ENCODE measurements around the gene SNCAIP.

SNCAIP gene

DNA sequence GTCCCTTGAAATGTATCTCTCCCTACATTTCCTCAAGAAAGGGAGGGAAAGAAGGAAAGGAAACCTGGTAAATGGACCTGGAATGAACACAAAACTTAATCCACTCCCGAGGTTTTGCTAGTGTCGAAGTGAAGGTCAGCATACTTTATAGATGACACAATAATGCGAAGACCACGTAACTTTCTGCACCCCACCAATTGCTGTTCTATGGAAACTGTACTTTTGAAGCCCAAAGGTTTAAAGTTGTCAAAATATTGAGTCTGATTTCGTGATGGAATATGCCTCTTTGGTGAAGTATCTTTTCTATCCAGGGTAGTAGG, 103.7 kb downstream of the SNCAIP start:
- DNase-seq (ENCODE audit: extremely low read depth, low read depth), result no peak
- TF ChIP-seq, protein P1, sequence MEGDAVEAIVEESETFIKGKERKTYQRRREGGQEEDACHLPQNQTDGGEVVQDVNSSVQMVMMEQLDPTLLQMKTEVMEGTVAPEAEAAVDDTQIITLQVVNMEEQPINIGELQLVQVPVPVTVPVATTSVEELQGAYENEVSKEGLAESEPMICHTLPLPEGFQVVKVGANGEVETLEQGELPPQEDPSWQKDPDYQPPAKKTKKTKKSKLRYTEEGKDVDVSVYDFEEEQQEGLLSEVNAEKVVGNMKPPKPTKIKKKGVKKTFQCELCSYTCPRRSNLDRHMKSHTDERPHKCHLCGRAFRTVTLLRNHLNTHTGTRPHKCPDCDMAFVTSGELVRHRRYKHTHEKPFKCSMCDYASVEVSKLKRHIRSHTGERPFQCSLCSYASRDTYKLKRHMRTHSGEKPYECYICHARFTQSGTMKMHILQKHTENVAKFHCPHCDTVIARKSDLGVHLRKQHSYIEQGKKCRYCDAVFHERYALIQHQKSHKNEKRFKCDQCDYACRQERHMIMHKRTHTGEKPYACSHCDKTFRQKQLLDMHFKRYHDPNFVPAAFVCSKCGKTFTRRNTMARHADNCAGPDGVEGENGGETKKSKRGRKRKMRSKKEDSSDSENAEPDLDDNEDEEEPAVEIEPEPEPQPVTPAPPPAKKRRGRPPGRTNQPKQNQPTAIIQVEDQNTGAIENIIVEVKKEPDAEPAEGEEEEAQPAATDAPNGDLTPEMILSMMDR (IDR thresholded peaks at IDR 0.05; ENCODE audit: low read depth, low read length), result no peak

GRCh38 chr5:122419142-122419894, 107.3 kb downstream of the SNCAIP start:
- no peak for DNase-seq (ENCODE audit: extremely low read depth, low read depth)
- TF ChIP-seq, protein P1 (IDR thresholded peaks at IDR 0.05; ENCODE audit: low read depth, low read length), result no peak

- peak; percentile 4 for DNase-seq (ENCODE audit: extremely low read depth, low read depth)
Observed at GRCh38 chr5:122420091-122420490, 108.1 kb downstream of the SNCAIP start.

GRCh38 chr5:122420537-122421236, 108.7 kb downstream of the SNCAIP start:
- DNase-seq (ENCODE audit: extremely low read depth, low read depth), result no peak
- TF ChIP-seq, protein P1 (IDR thresholded peaks at IDR 0.05; ENCODE audit: low read depth, low read length), result no peak

More at GRCh38 chr5:122420091-122420490, 108.1 kb downstream of the SNCAIP start:
- TF ChIP-seq, protein P1 (IDR thresholded peaks at IDR 0.05; ENCODE audit: low read depth, low read length), result no peak

GRCh38 chr5:122421374-122422079, 109.5 kb downstream of the SNCAIP start:
- DNase-seq (ENCODE audit: extremely low read depth, low read depth), result no peak

GRCh38 chr5:122423221-122423620, 111.2 kb downstream of the SNCAIP start:
- DNase-seq (ENCODE audit: extremely low read depth, low read depth), result no peak
- TF ChIP-seq, protein P1 (IDR thresholded peaks at IDR 0.05; ENCODE audit: low read depth, low read length), result no peak

More at GRCh38 chr5:122421374-122422079, 109.5 kb downstream of the SNCAIP start:
- TF ChIP-seq, protein P1 (IDR thresholded peaks at IDR 0.05; ENCODE audit: low read depth, low read length), result no peak

DNA sequence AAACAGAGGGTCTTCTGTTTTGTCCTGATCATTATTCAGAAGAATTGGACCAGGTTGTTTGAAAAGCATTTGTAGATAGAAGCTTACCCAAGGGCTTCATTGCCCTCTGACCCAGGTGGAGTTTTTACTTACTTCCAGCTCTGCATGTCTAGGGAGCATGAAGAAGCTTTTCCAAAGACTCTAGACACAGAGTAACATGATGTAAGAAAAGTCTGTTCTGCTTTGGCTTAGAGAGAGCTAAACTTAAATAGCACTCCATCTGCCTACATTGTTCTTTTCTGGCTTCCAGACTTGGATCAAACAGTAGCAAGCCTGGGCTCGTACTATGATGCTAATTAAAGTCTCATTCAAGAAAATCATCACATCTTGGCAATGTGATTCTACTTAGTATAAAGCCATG, 112.1 kb downstream of the SNCAIP start:
- TF ChIP-seq, protein P1 (IDR thresholded peaks at IDR 0.05; ENCODE audit: low read depth, low read length), result no peak
- no peak for DNase-seq (ENCODE audit: extremely low read depth, low read depth)

Data from AG09319 (cell line).